Epithelial cell of proximal tubule (primary cell): ENCODE results near the gene TENT5C. TPM values are rescaled to one million over a fixed set of nuclear protein-coding genes. Genes with fewer than 3 reads are reported as not detected.

Experiments
- DNase-seq: peaks from one replicate; pipeline ENCODE4 v3.0.0-alpha.2; 2011; ENCODE audit warnings: low read depth
- H3K4me3 ChIP-seq: 2 replicates; pipeline ENCODE4 v1.5.1; 2011; ENCODE audit warnings: low read depth, mild to moderate bottlenecking, low read length
- CTCF ChIP-seq: conservative IDR thresholded peaks from 2 replicates; pipeline ENCODE4 v1.5.1; 2012; ENCODE audit warnings: low read depth, mild to moderate bottlenecking, low read length
- total RNA-seq: library from RNA; depleted of rRNA; stranded (reverse); fragments of >200 nt; gene quantifications from 2 replicates; pipeline ENCODE4 v1.2.3, GENCODE V29; 2015

TENT5C gene
- total RNA-seq, 1 donor from 2014 or later, result not detected

DNA sequence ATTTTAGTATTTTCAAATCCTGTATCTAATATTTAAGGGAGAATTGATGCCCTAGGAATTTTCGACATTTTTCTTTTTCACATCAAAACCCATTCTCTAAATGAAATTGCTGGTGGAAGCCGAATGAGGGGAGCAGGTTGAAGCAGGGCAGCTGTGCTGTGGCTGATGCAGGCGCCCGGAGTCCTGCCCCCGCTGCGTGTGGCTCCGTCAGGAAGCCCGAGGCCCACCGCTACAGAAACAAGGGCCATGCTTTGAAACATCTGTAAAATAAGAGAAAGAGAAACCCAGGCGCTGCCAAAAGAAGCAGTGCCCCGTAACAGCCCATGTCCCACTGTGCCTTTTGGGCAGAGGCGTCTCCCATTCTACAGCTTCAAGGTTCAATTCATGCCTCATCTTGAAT is 41.1 kb downstream of the TENT5C start:
- no peak for DNase-seq
- no peak overlapping the region for H3K4me3 ChIP-seq
- TF ChIP-seq CTCF, result no peak

DNA sequence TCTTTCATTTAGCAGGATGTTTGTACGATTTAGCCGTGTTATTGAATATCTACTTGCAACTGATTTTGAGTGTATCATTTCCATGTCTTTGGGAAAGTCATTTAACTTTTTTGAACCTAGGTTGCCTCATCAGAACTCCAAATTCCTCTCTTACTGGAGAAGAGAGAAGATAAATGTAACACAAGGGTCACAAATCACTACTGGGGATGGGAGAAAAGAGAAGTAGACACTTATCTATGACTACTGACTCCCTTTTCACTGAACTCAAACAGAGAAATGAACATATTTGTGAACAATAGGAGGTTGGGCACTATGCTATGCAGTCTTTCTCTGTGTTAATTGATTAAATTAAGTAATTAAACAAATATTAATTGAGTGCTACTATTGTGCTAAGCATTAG is 42.2 kb downstream of the TENT5C start:
- TF ChIP-seq CTCF, result no peak
- no peak for DNase-seq
- no peak overlapping the region for H3K4me3 ChIP-seq

- DNase-seq, result no peak
- H3K4me3 ChIP-seq, result no peak overlapping the region
- no peak for TF ChIP-seq CTCF
These were observed 45.2 kb downstream of the TENT5C start for GRCh38 chr1:117650840-117651568.

DNA sequence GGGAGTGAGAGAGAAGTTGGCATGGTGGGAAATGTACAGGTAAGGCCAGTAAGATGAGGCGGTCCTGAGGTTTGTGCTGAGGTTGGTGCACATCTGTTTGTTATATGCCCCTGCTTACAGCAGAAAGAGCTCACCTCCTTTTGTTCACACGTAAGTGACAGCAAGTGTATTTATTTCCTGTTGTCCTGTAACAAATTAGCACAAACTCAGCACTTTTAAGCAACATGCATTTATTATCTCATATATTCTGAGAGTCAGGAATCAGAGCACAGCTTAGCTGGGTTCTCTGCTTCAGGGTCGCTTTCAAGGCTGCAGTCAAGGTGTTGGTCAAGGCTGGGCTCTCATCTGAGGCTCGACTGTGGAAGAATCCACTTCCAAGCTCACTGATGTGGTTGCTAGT is 45.8 kb downstream of the TENT5C start:
- H3K4me3 ChIP-seq, result no peak overlapping the region
- no peak for DNase-seq
- no peak for TF ChIP-seq CTCF

- H3K4me3 ChIP-seq, result no peak overlapping the region
- TF ChIP-seq CTCF, result no peak
- DNase-seq, result no peak
These were observed 46.6 kb downstream of the TENT5C start for GRCh38 chr1:117652421-117652820.

GRCh38 chr1:117653195-117653594 is 47.3 kb downstream of the TENT5C start:
- no peak for TF ChIP-seq CTCF

More at GRCh38 chr1:117653195-117653594, 47.3 kb downstream of the TENT5C start:
- no peak overlapping the region for H3K4me3 ChIP-seq
- DNase-seq, result no peak
